NB4 (cell line): ENCODE results near the gene ARHGAP26.

ENCODE experiments used
- CTCF ChIP-seq: IDR thresholded peaks from one replicate; pipeline ENCODE4 v1.5.1; 2012; ENCODE audit warnings: low read depth, low read length
- MAX ChIP-seq: IDR thresholded peaks from 2 replicates; pipeline ENCODE4 v1.6.1; 2011; ENCODE audit warnings: low read depth, low read length
- POLR2A ChIP-seq: IDR thresholded peaks from 2 replicates; pipeline ENCODE4 v1.6.1; 2011; ENCODE audit warnings: mild to moderate bottlenecking; ENCODE audit not compliant: insufficient read length; ENCODE audit errors: extremely low read depth

DNA sequence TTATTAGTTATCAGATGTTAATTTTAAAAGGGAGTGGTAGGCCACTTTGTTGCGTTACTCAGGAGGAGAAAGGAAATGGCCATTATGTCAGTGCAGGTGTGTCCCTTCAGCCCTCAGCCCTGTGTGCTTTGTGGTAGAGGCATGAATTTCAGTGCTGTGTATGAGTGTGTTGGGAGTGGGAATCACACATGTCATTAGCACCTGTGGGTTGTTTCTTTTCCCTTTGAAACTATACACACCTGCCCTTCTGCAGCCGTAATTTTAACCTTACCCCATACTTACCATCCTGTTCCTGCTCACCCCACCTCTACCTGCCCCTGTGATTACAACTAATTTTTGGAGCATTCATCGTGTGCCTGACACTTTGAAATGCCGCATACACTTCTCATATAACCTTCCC lies 156.4 kb downstream of the ARHGAP26 start:
- TF ChIP-seq CTCF (no peak), POLR2A (no peak), MAX (no peak)
